Natural killer cell (primary cell): ENCODE results near the gene TAAR8. TPM values are rescaled to one million over a fixed set of nuclear protein-coding genes. Genes with fewer than 3 reads are reported as not detected.

Experiments
- ATAC-seq, 3 donors: fragments of 150-1000 bp in 2 of 3; fragments of 200-7000 bp in 1 of 3; cut with Tn5 transposase; 1 replicate in 1 of 3; 2 replicates in 2 of 3; pipeline ENCODE4 v1.10.0; 2021; ENCODE audit warnings: mild to moderate bottlenecking in 2 of 3, moderate library complexity in 2 of 3
- DNase-seq, 2 donors: peaks; one replicate each; pipeline versions ENCODE4 v3.0.0 to v3.0.0-alpha.2; 2013 to 2021; ENCODE audit warnings: mixed read lengths in 1 of 2
- H3K27ac ChIP-seq: one replicate; pipeline ENCODE4 v1.5.1; 2013; ENCODE audit warnings: mild to moderate bottlenecking, low read length
- H3K27me3 ChIP-seq: one replicate; pipeline ENCODE4 v1.6.1; 2013; ENCODE audit warnings: low read length; ENCODE audit not compliant: control insufficient read depth, insufficient read depth
- H3K36me3 ChIP-seq: one replicate; pipeline ENCODE4 v1.6.1; 2013; ENCODE audit warnings: low read length; ENCODE audit not compliant: control insufficient read depth, insufficient read depth
- H3K4me1 ChIP-seq: one replicate; pipeline ENCODE4 v1.6.1; 2013; ENCODE audit warnings: low read length; ENCODE audit not compliant: control insufficient read depth, insufficient read depth
- H3K4me3 ChIP-seq: one replicate; pipeline ENCODE4 v1.5.1; 2013; ENCODE audit warnings: low read length
- H3K9me3 ChIP-seq: one replicate; pipeline ENCODE4 v1.6.1; 2013; ENCODE audit warnings: low read length; ENCODE audit not compliant: control insufficient read depth, insufficient read depth
- H3K27ac Mint-ChIP-seq, 2 donors: one replicate each; pipeline ENCODE4 v1.8.0; 2022; ENCODE audit warnings: mild to moderate bottlenecking in 2 of 2, mixed read lengths in 2 of 2, moderate library complexity in 1 of 2
- H3K27me3 Mint-ChIP-seq, 2 donors: one replicate each; pipeline ENCODE4 v1.8.0; 2022; ENCODE audit warnings: low read depth in 2 of 2, mixed read lengths in 2 of 2
- H3K36me3 Mint-ChIP-seq: one replicate; pipeline ENCODE4 v1.8.0; 2022; ENCODE audit warnings: mixed read lengths
- H3K4me1 Mint-ChIP-seq, 2 donors: one replicate each; pipeline ENCODE4 v1.8.0; 2022; ENCODE audit warnings: mixed read lengths in 2 of 2
- H3K4me3 Mint-ChIP-seq: one replicate; pipeline ENCODE4 v1.8.0; 2022; ENCODE audit warnings: mild to moderate bottlenecking, moderate library complexity, mixed read lengths
- H3K9me3 Mint-ChIP-seq, 2 donors: one replicate each; pipeline ENCODE4 v1.8.0; 2022; ENCODE audit warnings: mixed read lengths in 2 of 2
- CTCF ChIP-seq: fragments of 200-600 bp; IDR thresholded peaks from one replicate; pipeline ENCODE4 v1.8.0; 2022; ENCODE audit warnings: antibody characterized with exemption
- WGBS: methylation state at CpG from one replicate; pipeline ENCODE4 v1.1.7; 2013; ENCODE audit warnings: missing lambda C conversion rate; ENCODE audit not compliant: insufficient coverage; 5-methylcytosine and 5-hydroxymethylcytosine counted together
- intact Hi-C: fragments of 100-400 bp; cut with micrococcal nuclease; formaldehyde crosslinking; loops from one replicate; pipeline ENCODE4 v1.14.2; 2022
- total RNA-seq, 4 donors: library from RNA; stranded (reverse); fragments of 120-200 nt in 1 of 4; gene quantifications; one replicate each; pipeline versions ENCODE4 v1.2.3 to v1.2.4, GENCODE V29; 2013 to 2022

The TAAR8 gene
- total RNA-seq, 3 donors from 2014 or later (not counting 1 experiment from before 2014, with no cell fraction given), result not detected

- DNase-seq (no peak), ATAC-seq (no peak)
- Histone ChIP-seq H3K36me3 (no peaks in the 10 kb centered on the region), H3K9me3 (no peaks in the 10 kb centered on the region), H3K4me1 (no peaks in the 10 kb centered on the region), H3K4me3 (no peak overlapping the region), H3K27ac (no peak overlapping the region), H3K27me3 (peaks cover 9% of the 10 kb centered on the region)
- H3K4me3 Mint-ChIP-seq, result no peak overlapping the region
- TF ChIP-seq CTCF, result no peak
- H3K4me1 Mint-ChIP-seq, result no peaks in the 10 kb centered on the region
- H3K27me3 Mint-ChIP-seq, result peaks cover 11 to 45% of the 10 kb centered on the region in 2 donors
- H3K9me3 Mint-ChIP-seq, result no peaks in the 10 kb centered on the region
- no peak overlapping the region for H3K27ac Mint-ChIP-seq
- intact Hi-C loops, result no loop called here
- WGBS, result 61% methylated on average over 4 of the region's 6 CpGs
- no peaks in the 10 kb centered on the region for H3K36me3 Mint-ChIP-seq
These were observed 16.1 kb downstream of the TAAR8 start for GRCh38 chr6:132568611-132569010.

- Mint-ChIP-seq H3K4me3 (no peak overlapping the region), H3K4me1 (no peaks in the 10 kb centered on the region), H3K27ac (no peak overlapping the region), H3K9me3 (no peaks in the 10 kb centered on the region), H3K27me3 (peaks cover 13 to 50% of the 10 kb centered on the region in 2 donors), H3K36me3 (no peaks in the 10 kb centered on the region)
- Histone ChIP-seq H3K27me3 (peaks cover 9% of the 10 kb centered on the region), H3K4me3 (no peak overlapping the region), H3K36me3 (no peaks in the 10 kb centered on the region), H3K27ac (no peak overlapping the region), H3K9me3 (no peaks in the 10 kb centered on the region), H3K4me1 (no peaks in the 10 kb centered on the region)
- TF ChIP-seq CTCF, result no peak
- ATAC-seq (no peak), DNase-seq (no peak)
- intact Hi-C loops, result no loop called here
- whole genome bisulfite sequencing, result 93% methylated on average over 3 of the region's 4 CpGs
These were observed 16.7 kb downstream of the TAAR8 start for GRCh38 chr6:132569170-132569569.

- H3K4me3 ChIP-seq, result no peak within 1 kb of the TSS
- no peaks in the 10 kb centered on the region for H3K36me3 ChIP-seq
- H3K4me3 Mint-ChIP-seq, result no peak within 1 kb of the TSS
- intact Hi-C loops, result no loop called here
- no peaks in the 10 kb centered on the region for H3K4me1 ChIP-seq
- peaks cover 9% of the 10 kb centered on the region for H3K27me3 ChIP-seq
- no peaks in the 10 kb centered on the region for H3K9me3 Mint-ChIP-seq
- WGBS, result 93% methylated on average over 15 of the region's 15 CpGs
- H3K27ac ChIP-seq, result no peak within 1 kb of the TSS
- H3K27me3 Mint-ChIP-seq, result peaks cover 13 to 54% of the 10 kb centered on the region in 2 donors
- no peaks in the 10 kb centered on the region for H3K36me3 Mint-ChIP-seq
- H3K9me3 ChIP-seq, result no peaks in the 10 kb centered on the region
- no peak for TF ChIP-seq CTCF
- no peak for ATAC-seq
- no peaks in the 10 kb centered on the region for H3K4me1 Mint-ChIP-seq
- no peak within 1 kb of the TSS for H3K27ac Mint-ChIP-seq
- no peak for DNase-seq
These were observed 17.8 kb downstream of the TAAR8 start, which contains the start of gene TAAR6 for GRCh38 chr6:132570221-132570777. TAAR6 (plus strand) TSS chr6:132570322; CDS start chr6:132570322, 0 bp downstream.

GRCh38 chr6:132571774-132572173 is 19.3 kb downstream of the TAAR8 start:
- H3K4me3 ChIP-seq, result no peak overlapping the region
- no peaks in the 10 kb centered on the region for H3K9me3 Mint-ChIP-seq
- H3K4me1 ChIP-seq, result no peaks in the 10 kb centered on the region
- no peak for TF ChIP-seq CTCF
- no peaks in the 10 kb centered on the region for H3K36me3 ChIP-seq
- intact Hi-C loops, result no loop called here
- no peaks in the 10 kb centered on the region for H3K36me3 Mint-ChIP-seq
- DNase-seq (no peak), ATAC-seq (no peak)
- H3K9me3 ChIP-seq, result no peaks in the 10 kb centered on the region
- no peaks in the 10 kb centered on the region for H3K4me1 Mint-ChIP-seq
- H3K27me3 Mint-ChIP-seq, result peaks cover 13 to 44% of the 10 kb centered on the region in 2 donors
- no peak overlapping the region for H3K27ac Mint-ChIP-seq
- no peak overlapping the region for H3K4me3 Mint-ChIP-seq
- no peak overlapping the region for H3K27ac ChIP-seq
- peaks cover 9% of the 10 kb centered on the region for H3K27me3 ChIP-seq
